Adipose tissue (tissue), 3 donors: ENCODE data around the gene DAAM2. TPM values are rescaled to one million over a fixed set of nuclear protein-coding genes. Genes with fewer than 3 reads are reported as not detected.
A peak's percentile ranks its signal among the peaks of the same experiment; 100 is the strongest.

Experiments
- H3K27ac ChIP-seq: one replicate; pipeline ENCODE4 v1.5.1; 2013; ENCODE audit warnings: low read depth, low read length
- WGBS, 3 donors: extraction: QIAGEN DNeasy Blood & Tissue Kit; methylation state at CpG; one replicate each; pipeline ENCODE4 v1.1.7; 2013; 5-methylcytosine and 5-hydroxymethylcytosine counted together
- polyA plus RNA-seq, 3 donors: library from polyadenylated mRNA; stranded (reverse); fragments of 200-250 nt; gene quantifications; one replicate each; pipeline ENCODE4 v1.2.3, GENCODE V29; 2013
- donor health status: healthy with polysubstance abuse.
- donor health status: Bipolar disorder and iron deficiency.
- donor health status: healthy.

Gene DAAM2
- polyA plus RNA-seq, 3 donors = 6.4 to 51.6 (median 16.7) TPM

GRCh38 chr6:39929733-39930461 is 137.7 kb downstream of the DAAM2 start:
- 56 to 77% (median 70%) methylated on average over 11 of the region's 11 CpGs for WGBS, 3 donors
- H3K27ac ChIP-seq = no peak overlapping the region

GRCh38 chr6:39930540-39930939 is 138.4 kb downstream of the DAAM2 start:
- WGBS, 3 donors = 78 to 82% (median 79%) methylated on average over 4 of the region's 4 CpGs
- peak overlapping the region; percentile 46 for H3K27ac ChIP-seq

- WGBS, 3 donors = 75 to 100% (median 89%) methylated on average over 1 of the region's 1 CpG
- no peak overlapping the region for H3K27ac ChIP-seq
Measured at GRCh38 chr6:39931607-39932006, 139.4 kb downstream of the DAAM2 start.

GRCh38 chr6:39932386-39932910 is 140.3 kb downstream of the DAAM2 start:
- WGBS, 3 donors = 80 to 92% (median 84%) methylated on average over 8 of the region's 8 CpGs
- H3K27ac ChIP-seq = no peak overlapping the region

GRCh38 chr6:39933669-39934130 is 141.5 kb downstream of the DAAM2 start:
- WGBS, 3 donors = 12 to 31% (median 27%) methylated on average over 9 of the region's 9 CpGs
- peak overlapping the region; percentile 75 for H3K27ac ChIP-seq

GRCh38 chr6:39934131-39934757 is 142.1 kb downstream of the DAAM2 start, which contains the start of gene MOCS1:
Gene MOCS1, minus strand, starts transcription at chr6:39934462. Its CDS starts 45 bp downstream, at chr6:39934417.
- WGBS, 3 donors = 1 to 4% (median 2%) methylated on average over 35 to 46 of the region's 46 CpGs

GRCh38 chr6:39935241-39935640 is 143.1 kb downstream of the DAAM2 start:
- H3K27ac ChIP-seq = no peak overlapping the region
- WGBS, 3 donors = 50 to 71% (median 70%) methylated on average over 2 of the region's 2 CpGs

More at GRCh38 chr6:39934131-39934757, 142.1 kb downstream of the DAAM2 start, which contains the start of gene MOCS1:
- peak within 1 kb of the TSS; percentile 75 for H3K27ac ChIP-seq

- no peak overlapping the region for H3K27ac ChIP-seq
- 90 to 100% (median 93%) methylated on average over 1 of the region's 1 CpG for WGBS, 3 donors
Measured at GRCh38 chr6:39936857-39937256, 144.7 kb downstream of the DAAM2 start.

- H3K27ac ChIP-seq = no peak overlapping the region
- WGBS, 3 donors = 78 to 85% (median 81%) methylated on average over 3 of the region's 3 CpGs
Measured at GRCh38 chr6:39937686-39938333, 145.6 kb downstream of the DAAM2 start.

GRCh38 chr6:39938773-39939654 is 146.8 kb downstream of the DAAM2 start:
- no peak overlapping the region for H3K27ac ChIP-seq
- WGBS, 3 donors = 72 to 83% (median 73%) methylated on average over 10 of the region's 10 CpGs

- 91 to 95% (median 94%) methylated on average over 6 of the region's 6 CpGs for WGBS, 3 donors
- no peak overlapping the region for H3K27ac ChIP-seq
Measured at GRCh38 chr6:39941138-39941537, 149.0 kb downstream of the DAAM2 start.

- H3K27ac ChIP-seq = no peak overlapping the region
- 73 to 84% (median 83%) methylated on average over 4 of the region's 4 CpGs for WGBS, 3 donors
Measured at GRCh38 chr6:39941820-39942219, 149.6 kb downstream of the DAAM2 start.

GRCh38 chr6:39942903-39943580 is 150.9 kb downstream of the DAAM2 start:
- WGBS, 3 donors = 53 to 85% (median 78%) methylated on average over 7 of the region's 7 CpGs
- no peak overlapping the region for H3K27ac ChIP-seq

GRCh38 chr6:39945626-39946025 is 153.4 kb downstream of the DAAM2 start:
- WGBS, 3 donors = 84 to 100% (median 85%) methylated on average over 1 of the region's 1 CpG
- H3K27ac ChIP-seq = no peak overlapping the region

- 61 to 73% (median 68%) methylated on average over 5 of the region's 5 CpGs for WGBS, 3 donors
Measured at GRCh38 chr6:39947611-39948068, 155.5 kb downstream of the DAAM2 start.

GRCh38 chr6:39948199-39948791 is 156.1 kb downstream of the DAAM2 start:
- WGBS, 3 donors = 65 to 84% (median 70%) methylated on average over 5 of the region's 5 CpGs
- no peak overlapping the region for H3K27ac ChIP-seq

More at GRCh38 chr6:39947611-39948068, 155.5 kb downstream of the DAAM2 start:
- H3K27ac ChIP-seq = no peak overlapping the region

- H3K27ac ChIP-seq = no peak overlapping the region
Measured at GRCh38 chr6:39950125-39950720, 158.0 kb downstream of the DAAM2 start.
